ENCODE measurements around the gene MYO7B.

- TF ChIP-seq CTCF (IDR thresholded peaks at IDR 0.05) (no peak), EZH2 (IDR thresholded peaks at IDR 0.05; ENCODE audit: borderline replicate concordance, insufficient read depth, low read depth, low read length, poor library complexity, severe bottlenecking) (no peak)
These were observed 111.2 kb downstream of the MYO7B start for GRCh38 chr2:127646487-127647241.

Data from B cell (primary cell).